PFSK-1 (cell line): Measurements from ENCODE around the gene STARD7.

Experiments used
- FOXP2 ChIP-seq: optimal IDR thresholded peaks from 2 replicates; pipeline ENCODE3; 2011; ENCODE audit warnings: borderline replicate concordance, control low read depth, inconsistent platforms; ENCODE audit not compliant: insufficient read depth; ENCODE audit errors: extremely low read length, extremely low read depth
- POLR2AphosphoS5 ChIP-seq: IDR thresholded peaks from 2 replicates; pipeline ENCODE4 v1.6.1; 2012; ENCODE audit warnings: low read depth, mild to moderate bottlenecking, control low read depth, low read length, moderate library complexity
- SIN3A ChIP-seq: IDR thresholded peaks from 2 replicates; pipeline ENCODE4 v1.6.1; 2012; ENCODE audit warnings: mild to moderate bottlenecking, low read length, moderate library complexity, borderline replicate concordance; ENCODE audit not compliant: insufficient read depth
- TAF1 ChIP-seq: IDR thresholded peaks from 2 replicates; pipeline ENCODE4 v1.6.1; 2012; ENCODE audit warnings: low read length, control low read depth, borderline replicate concordance; ENCODE audit not compliant: insufficient read depth
- TF ChIP-seq, protein P1 (sequence below), 2 experiments: IDR thresholded peaks; 2 replicates each; pipeline versions ENCODE4 v1.6.1 to v1.8.0; 2011 to 2012; ENCODE audit warnings: low read depth in 2 of 2, low read length in 2 of 2, control low read depth in 1 of 2, inconsistent platforms in 1 of 2, mild to moderate bottlenecking in 1 of 2, moderate library complexity in 1 of 2; ENCODE audit not compliant: insufficient read depth in 1 of 2

STARD7 gene

GRCh38 chr2:96171831-96172230, 36.8 kb downstream of the STARD7 start:
- TF ChIP-seq, protein P1, sequence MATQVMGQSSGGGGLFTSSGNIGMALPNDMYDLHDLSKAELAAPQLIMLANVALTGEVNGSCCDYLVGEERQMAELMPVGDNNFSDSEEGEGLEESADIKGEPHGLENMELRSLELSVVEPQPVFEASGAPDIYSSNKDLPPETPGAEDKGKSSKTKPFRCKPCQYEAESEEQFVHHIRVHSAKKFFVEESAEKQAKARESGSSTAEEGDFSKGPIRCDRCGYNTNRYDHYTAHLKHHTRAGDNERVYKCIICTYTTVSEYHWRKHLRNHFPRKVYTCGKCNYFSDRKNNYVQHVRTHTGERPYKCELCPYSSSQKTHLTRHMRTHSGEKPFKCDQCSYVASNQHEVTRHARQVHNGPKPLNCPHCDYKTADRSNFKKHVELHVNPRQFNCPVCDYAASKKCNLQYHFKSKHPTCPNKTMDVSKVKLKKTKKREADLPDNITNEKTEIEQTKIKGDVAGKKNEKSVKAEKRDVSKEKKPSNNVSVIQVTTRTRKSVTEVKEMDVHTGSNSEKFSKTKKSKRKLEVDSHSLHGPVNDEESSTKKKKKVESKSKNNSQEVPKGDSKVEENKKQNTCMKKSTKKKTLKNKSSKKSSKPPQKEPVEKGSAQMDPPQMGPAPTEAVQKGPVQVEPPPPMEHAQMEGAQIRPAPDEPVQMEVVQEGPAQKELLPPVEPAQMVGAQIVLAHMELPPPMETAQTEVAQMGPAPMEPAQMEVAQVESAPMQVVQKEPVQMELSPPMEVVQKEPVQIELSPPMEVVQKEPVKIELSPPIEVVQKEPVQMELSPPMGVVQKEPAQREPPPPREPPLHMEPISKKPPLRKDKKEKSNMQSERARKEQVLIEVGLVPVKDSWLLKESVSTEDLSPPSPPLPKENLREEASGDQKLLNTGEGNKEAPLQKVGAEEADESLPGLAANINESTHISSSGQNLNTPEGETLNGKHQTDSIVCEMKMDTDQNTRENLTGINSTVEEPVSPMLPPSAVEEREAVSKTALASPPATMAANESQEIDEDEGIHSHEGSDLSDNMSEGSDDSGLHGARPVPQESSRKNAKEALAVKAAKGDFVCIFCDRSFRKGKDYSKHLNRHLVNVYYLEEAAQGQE (IDR thresholded peaks at IDR 0.05; ENCODE audit: insufficient read depth in 1 of 2, low read depth in 2 of 2, low read length in 2 of 2) = no peak
- TF ChIP-seq SIN3A = no peak
- no peak for TF ChIP-seq TAF1
- no peak for TF ChIP-seq FOXP2
- TF ChIP-seq POLR2AphosphoS5 = no peak

- TF ChIP-seq, protein P1 (IDR thresholded peaks at IDR 0.05; ENCODE audit: insufficient read depth in 1 of 2, low read depth in 2 of 2, low read length in 2 of 2) = no peak
- TF ChIP-seq POLR2AphosphoS5 (no peak), TAF1 (no peak), SIN3A (no peak), FOXP2 (no peak)
Measured at GRCh38 chr2:96170626-96171025, 38.0 kb downstream of the STARD7 start.

DNA sequence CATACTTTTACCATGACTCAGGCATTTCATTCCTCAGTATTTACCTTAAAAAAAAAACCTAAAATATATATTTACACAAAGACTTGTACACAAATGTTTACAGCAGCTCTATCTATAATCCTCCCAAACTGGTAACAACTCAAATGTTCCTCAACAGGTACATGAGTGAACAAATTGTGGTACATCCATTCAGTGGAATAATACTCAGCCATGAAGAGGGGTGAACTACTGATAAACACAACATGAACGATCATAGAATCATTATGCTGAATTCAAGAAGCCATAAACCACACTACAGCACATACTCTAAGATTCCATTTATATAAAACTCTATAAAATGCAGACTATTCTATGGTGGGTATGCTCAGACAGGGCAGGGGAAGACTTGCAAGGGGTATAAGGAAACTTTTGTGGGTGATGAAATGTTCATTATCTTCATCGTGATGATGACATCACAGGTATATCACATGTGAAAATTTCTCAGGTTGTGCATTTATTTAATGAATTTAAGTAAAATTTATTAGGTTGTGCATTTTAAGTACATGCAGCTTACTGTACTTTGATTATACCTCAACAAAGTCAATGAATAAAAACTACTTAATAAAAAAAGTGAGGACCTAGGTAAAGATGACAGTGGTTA, 38.6 kb downstream of the STARD7 start:
- TF ChIP-seq, protein P1 (IDR thresholded peaks at IDR 0.05; ENCODE audit: insufficient read depth in 1 of 2, low read depth in 2 of 2, low read length in 2 of 2) = no peak
- TF ChIP-seq FOXP2 = no peak
- no peak for TF ChIP-seq TAF1
- TF ChIP-seq SIN3A = no peak
- no peak for TF ChIP-seq POLR2AphosphoS5

GRCh38 chr2:96167407-96168013, 41.1 kb downstream of the STARD7 start:
- TF ChIP-seq FOXP2 (no peak), POLR2AphosphoS5 (no peak), TAF1 (no peak), SIN3A (no peak)
- TF ChIP-seq, protein P1 (IDR thresholded peaks at IDR 0.05; ENCODE audit: insufficient read depth in 1 of 2, low read depth in 2 of 2, low read length in 2 of 2) = no peak
